ENCODE results near the gene TMEM176A.

Gene TMEM176A

GRCh38 chr7:150803161-150803860 lies 2.7 kb downstream of the TMEM176A start:
- DNase-seq (ENCODE audit: low read depth in 1 of 2, low spot score in 1 of 2), result no peak
- no peak for TF ChIP-seq CTCF (IDR thresholded peaks at IDR 0.05; ENCODE audit: insufficient read depth, low read length)
- TF ChIP-seq POLR2AphosphoS5 (IDR thresholded peaks at IDR 0.05; ENCODE audit: low read depth), result no peak
- no peak for TF ChIP-seq GABPA (IDR thresholded peaks at IDR 0.05; ENCODE audit: low read depth)
- TF ChIP-seq REST (IDR thresholded peaks at IDR 0.05; ENCODE audit: insufficient replicate concordance, low read depth), result no peak
- no peak for TF ChIP-seq SPI1 (IDR thresholded peaks at IDR 0.05; ENCODE audit: borderline replicate concordance, low read depth)
- Histone ChIP-seq H3K4me3 (replicated peaks; ENCODE audit: insufficient read depth, low read length) (no peak overlapping the region), H3K27ac (replicated peaks) (no peak overlapping the region), H3K27me3 (ENCODE audit: insufficient read depth, poor library complexity, severe bottlenecking) (peaks cover 24% of the 10 kb centered on the region)

GRCh38 chr7:150804802-150805201 lies 4.2 kb downstream of the TMEM176A start:
- Histone ChIP-seq H3K27me3 (ENCODE audit: insufficient read depth, poor library complexity, severe bottlenecking) (peaks cover 19% of the 10 kb centered on the region), H3K4me3 (replicated peaks; ENCODE audit: insufficient read depth, low read length) (no peak overlapping the region), H3K27ac (replicated peaks) (no peak overlapping the region)
- no peak for DNase-seq (ENCODE audit: low read depth in 1 of 2, low spot score in 1 of 2)
- TF ChIP-seq CTCF (IDR thresholded peaks at IDR 0.05; ENCODE audit: insufficient read depth, low read length) (no peak), REST (IDR thresholded peaks at IDR 0.05; ENCODE audit: insufficient replicate concordance, low read depth) (no peak), POLR2AphosphoS5 (IDR thresholded peaks at IDR 0.05; ENCODE audit: low read depth) (no peak), SPI1 (IDR thresholded peaks at IDR 0.05; ENCODE audit: borderline replicate concordance, low read depth) (no peak), GABPA (IDR thresholded peaks at IDR 0.05; ENCODE audit: low read depth) (no peak)

- H3K27me3 ChIP-seq (ENCODE audit: insufficient read depth, poor library complexity, severe bottlenecking), result peaks cover 13% of the 10 kb centered on the region
- TF ChIP-seq SPI1 (IDR thresholded peaks at IDR 0.05; ENCODE audit: borderline replicate concordance, low read depth) (no peak), POLR2AphosphoS5 (IDR thresholded peaks at IDR 0.05; ENCODE audit: low read depth) (no peak), REST (IDR thresholded peaks at IDR 0.05; ENCODE audit: insufficient replicate concordance, low read depth) (no peak), CTCF (IDR thresholded peaks at IDR 0.05; ENCODE audit: insufficient read depth, low read length) (no peak), GABPA (IDR thresholded peaks at IDR 0.05; ENCODE audit: low read depth) (no peak)
- no peak overlapping the region for H3K4me3 ChIP-seq (replicated peaks; ENCODE audit: insufficient read depth, low read length)
- no peak for DNase-seq (ENCODE audit: low read depth in 1 of 2, low spot score in 1 of 2)
- no peak overlapping the region for H3K27ac ChIP-seq (replicated peaks)
Observed at GRCh38 chr7:150805864-150806263, 5.3 kb downstream of the TMEM176A start.

Measured in HL-60 (cell line).